ENCODE measurements around the gene DGKG. TPM values are rescaled to one million over a fixed set of nuclear protein-coding genes. Genes with fewer than 3 reads are reported as not detected.

DGKG gene
- polyA plus RNA-seq, 4 donors: 0.19 to 4.0 (median 0.92) TPM

GRCh38 chr3:186257866-186258265 lies 104.2 kb downstream of the DGKG start:
- no peak for DNase-seq
- Histone ChIP-seq H3K4me1 (ENCODE audit: control insufficient read depth in 3 of 3, insufficient read depth in 2 of 3, low read depth in 1 of 3, low read length in 2 of 3) (no peaks in the 10 kb centered on the region), H3K36me3 (ENCODE audit: control insufficient read depth in 3 of 3, insufficient read depth in 2 of 3, low read depth in 1 of 3, low read length in 3 of 3) (no peaks in the 10 kb centered on the region), H3K27me3 (ENCODE audit: control insufficient read depth in 3 of 3, insufficient read depth in 3 of 3, low read length in 3 of 3) (peaks cover 0 to 18% (median 0%) of the 10 kb centered on the region in 3 donors), H3K9me3 (ENCODE audit: control insufficient read depth in 2 of 2, insufficient read depth in 1 of 2, low read depth in 1 of 2, low read length in 1 of 2) (no peaks in the 10 kb centered on the region), H3K27ac (ENCODE audit: low read depth in 1 of 3, low read length in 2 of 3) (no peak overlapping the region), H3K4me3 (ENCODE audit: low read depth in 1 of 3, low read length in 3 of 3) (no peak overlapping the region)
- FAIRE-seq: no peak
- WGBS, 3 donors: 74 to 77% (median 77%) methylated on average over 6 of the region's 6 CpGs

GRCh38 chr3:186255703-186256331 lies 106.2 kb downstream of the DGKG start:
- no peaks in the 10 kb centered on the region for H3K4me1 ChIP-seq (ENCODE audit: control insufficient read depth in 3 of 3, insufficient read depth in 2 of 3, low read depth in 1 of 3, low read length in 2 of 3)
- peaks cover 0 to 2% (median 0%) of the 10 kb centered on the region in 3 donors for H3K36me3 ChIP-seq (ENCODE audit: control insufficient read depth in 3 of 3, insufficient read depth in 2 of 3, low read depth in 1 of 3, low read length in 3 of 3)
- 24 to 63% (median 24%) methylated on average over 19 of the region's 19 CpGs for WGBS, 3 donors
- H3K9me3 ChIP-seq (ENCODE audit: control insufficient read depth in 2 of 2, insufficient read depth in 1 of 2, low read depth in 1 of 2, low read length in 1 of 2): no peaks in the 10 kb centered on the region
- peaks cover 0 to 23% (median 0%) of the 10 kb centered on the region in 3 donors for H3K27me3 ChIP-seq (ENCODE audit: control insufficient read depth in 3 of 3, insufficient read depth in 3 of 3, low read length in 3 of 3)
- DNase-seq: peak; percentile 17 to 21
- no peak overlapping the region for H3K4me3 ChIP-seq (ENCODE audit: low read depth in 1 of 3, low read length in 3 of 3)
- FAIRE-seq: no peak
- H3K27ac ChIP-seq (ENCODE audit: low read depth in 1 of 3, low read length in 2 of 3): no peak overlapping the region

- no peak for DNase-seq
- Histone ChIP-seq H3K27ac (ENCODE audit: low read depth in 1 of 3, low read length in 2 of 3) (no peak overlapping the region), H3K4me3 (ENCODE audit: low read depth in 1 of 3, low read length in 3 of 3) (no peak overlapping the region), H3K27me3 (ENCODE audit: control insufficient read depth in 3 of 3, insufficient read depth in 3 of 3, low read length in 3 of 3) (peaks cover 0 to 20% (median 0%) of the 10 kb centered on the region in 3 donors), H3K9me3 (ENCODE audit: control insufficient read depth in 2 of 2, insufficient read depth in 1 of 2, low read depth in 1 of 2, low read length in 1 of 2) (no peaks in the 10 kb centered on the region), H3K4me1 (ENCODE audit: control insufficient read depth in 3 of 3, insufficient read depth in 2 of 3, low read depth in 1 of 3, low read length in 2 of 3) (no peaks in the 10 kb centered on the region), H3K36me3 (ENCODE audit: control insufficient read depth in 3 of 3, insufficient read depth in 2 of 3, low read depth in 1 of 3, low read length in 3 of 3) (peaks cover 0 to 2% (median 0%) of the 10 kb centered on the region in 3 donors)
- 56 to 67% (median 65%) methylated on average over 17 of the region's 17 CpGs for WGBS, 3 donors
- FAIRE-seq: no peak
Observed at GRCh38 chr3:186254676-186255650, 107.1 kb downstream of the DGKG start.

- Histone ChIP-seq H3K4me1 (ENCODE audit: control insufficient read depth in 3 of 3, insufficient read depth in 2 of 3, low read depth in 1 of 3, low read length in 2 of 3) (no peaks in the 10 kb centered on the region), H3K4me3 (ENCODE audit: low read depth in 1 of 3, low read length in 3 of 3) (no peak overlapping the region), H3K9me3 (ENCODE audit: control insufficient read depth in 2 of 2, insufficient read depth in 1 of 2, low read depth in 1 of 2, low read length in 1 of 2) (no peaks in the 10 kb centered on the region), H3K36me3 (ENCODE audit: control insufficient read depth in 3 of 3, insufficient read depth in 2 of 3, low read depth in 1 of 3, low read length in 3 of 3) (peaks cover 0 to 2% (median 0%) of the 10 kb centered on the region in 3 donors), H3K27me3 (ENCODE audit: control insufficient read depth in 3 of 3, insufficient read depth in 3 of 3, low read length in 3 of 3) (peaks cover 0 to 14% (median 0%) of the 10 kb centered on the region in 3 donors), H3K27ac (ENCODE audit: low read depth in 1 of 3, low read length in 2 of 3) (no peak overlapping the region)
- DNase-seq (no peak), FAIRE-seq (no peak)
- 82 to 86% (median 83%) methylated on average over 8 of the region's 8 CpGs for WGBS, 3 donors
Observed at GRCh38 chr3:186251948-186252619, 110.0 kb downstream of the DGKG start.

GRCh38 chr3:186248850-186249249 lies 113.2 kb downstream of the DGKG start:
- Histone ChIP-seq H3K9me3 (ENCODE audit: control insufficient read depth in 2 of 2, insufficient read depth in 1 of 2, low read depth in 1 of 2, low read length in 1 of 2) (no peaks in the 10 kb centered on the region), H3K4me3 (ENCODE audit: low read depth in 1 of 3, low read length in 3 of 3) (no peak overlapping the region), H3K36me3 (ENCODE audit: control insufficient read depth in 3 of 3, insufficient read depth in 2 of 3, low read depth in 1 of 3, low read length in 3 of 3) (peaks cover 0 to 2% (median 0%) of the 10 kb centered on the region in 3 donors), H3K4me1 (ENCODE audit: control insufficient read depth in 3 of 3, insufficient read depth in 2 of 3, low read depth in 1 of 3, low read length in 2 of 3) (no peaks in the 10 kb centered on the region), H3K27me3 (ENCODE audit: control insufficient read depth in 3 of 3, insufficient read depth in 3 of 3, low read length in 3 of 3) (peaks cover 0 to 9% (median 0%) of the 10 kb centered on the region in 3 donors), H3K27ac (ENCODE audit: low read depth in 1 of 3, low read length in 2 of 3) (no peak overlapping the region)
- WGBS, 3 donors: 86 to 88% (median 87%) methylated on average over 6 to 7 of the region's 7 CpGs
- no peak for FAIRE-seq
- no peak for DNase-seq

GRCh38 chr3:186247821-186248814 lies 113.9 kb downstream of the DGKG start:
- H3K27me3 ChIP-seq (ENCODE audit: control insufficient read depth in 3 of 3, insufficient read depth in 3 of 3, low read length in 3 of 3): peaks cover 0 to 9% (median 0%) of the 10 kb centered on the region in 3 donors
- no peak for FAIRE-seq
- WGBS, 3 donors: 58 to 66% (median 60%) methylated on average over 5 of the region's 5 CpGs

GRCh38 chr3:186246941-186247340 lies 115.1 kb downstream of the DGKG start:
- Histone ChIP-seq H3K9me3 (ENCODE audit: control insufficient read depth in 2 of 2, insufficient read depth in 1 of 2, low read depth in 1 of 2, low read length in 1 of 2) (no peaks in the 10 kb centered on the region), H3K4me3 (ENCODE audit: low read depth in 1 of 3, low read length in 3 of 3) (no peak overlapping the region), H3K27me3 (ENCODE audit: control insufficient read depth in 3 of 3, insufficient read depth in 3 of 3, low read length in 3 of 3) (peaks cover 0 to 5% (median 0%) of the 10 kb centered on the region in 3 donors), H3K36me3 (ENCODE audit: control insufficient read depth in 3 of 3, insufficient read depth in 2 of 3, low read depth in 1 of 3, low read length in 3 of 3) (no peaks in the 10 kb centered on the region), H3K27ac (ENCODE audit: low read depth in 1 of 3, low read length in 2 of 3) (no peak overlapping the region), H3K4me1 (ENCODE audit: control insufficient read depth in 3 of 3, insufficient read depth in 2 of 3, low read depth in 1 of 3, low read length in 2 of 3) (no peaks in the 10 kb centered on the region)
- no peak for DNase-seq
- WGBS, 3 donors: 23 to 40% (median 31%) methylated on average over 2 of the region's 2 CpGs
- no peak for FAIRE-seq

More at GRCh38 chr3:186247821-186248814, 113.9 kb downstream of the DGKG start:
- Histone ChIP-seq H3K4me1 (ENCODE audit: control insufficient read depth in 3 of 3, insufficient read depth in 2 of 3, low read depth in 1 of 3, low read length in 2 of 3) (no peaks in the 10 kb centered on the region), H3K4me3 (ENCODE audit: low read depth in 1 of 3, low read length in 3 of 3) (no peak overlapping the region), H3K27ac (ENCODE audit: low read depth in 1 of 3, low read length in 2 of 3) (no peak overlapping the region), H3K36me3 (ENCODE audit: control insufficient read depth in 3 of 3, insufficient read depth in 2 of 3, low read depth in 1 of 3, low read length in 3 of 3) (peaks cover 0 to 2% (median 0%) of the 10 kb centered on the region in 3 donors), H3K9me3 (ENCODE audit: control insufficient read depth in 2 of 2, insufficient read depth in 1 of 2, low read depth in 1 of 2, low read length in 1 of 2) (no peaks in the 10 kb centered on the region)
- no peak for DNase-seq
